NCI-H748 (cell line): ENCODE data around the gene FAM120C.

Experiments
- DNase-seq: peaks from one replicate; lab custom pipeline; 2025; ENCODE audit not compliant: unreplicated experiment; lab: John Stamatoyannopoulos, UW

The FAM120C gene, protein sequence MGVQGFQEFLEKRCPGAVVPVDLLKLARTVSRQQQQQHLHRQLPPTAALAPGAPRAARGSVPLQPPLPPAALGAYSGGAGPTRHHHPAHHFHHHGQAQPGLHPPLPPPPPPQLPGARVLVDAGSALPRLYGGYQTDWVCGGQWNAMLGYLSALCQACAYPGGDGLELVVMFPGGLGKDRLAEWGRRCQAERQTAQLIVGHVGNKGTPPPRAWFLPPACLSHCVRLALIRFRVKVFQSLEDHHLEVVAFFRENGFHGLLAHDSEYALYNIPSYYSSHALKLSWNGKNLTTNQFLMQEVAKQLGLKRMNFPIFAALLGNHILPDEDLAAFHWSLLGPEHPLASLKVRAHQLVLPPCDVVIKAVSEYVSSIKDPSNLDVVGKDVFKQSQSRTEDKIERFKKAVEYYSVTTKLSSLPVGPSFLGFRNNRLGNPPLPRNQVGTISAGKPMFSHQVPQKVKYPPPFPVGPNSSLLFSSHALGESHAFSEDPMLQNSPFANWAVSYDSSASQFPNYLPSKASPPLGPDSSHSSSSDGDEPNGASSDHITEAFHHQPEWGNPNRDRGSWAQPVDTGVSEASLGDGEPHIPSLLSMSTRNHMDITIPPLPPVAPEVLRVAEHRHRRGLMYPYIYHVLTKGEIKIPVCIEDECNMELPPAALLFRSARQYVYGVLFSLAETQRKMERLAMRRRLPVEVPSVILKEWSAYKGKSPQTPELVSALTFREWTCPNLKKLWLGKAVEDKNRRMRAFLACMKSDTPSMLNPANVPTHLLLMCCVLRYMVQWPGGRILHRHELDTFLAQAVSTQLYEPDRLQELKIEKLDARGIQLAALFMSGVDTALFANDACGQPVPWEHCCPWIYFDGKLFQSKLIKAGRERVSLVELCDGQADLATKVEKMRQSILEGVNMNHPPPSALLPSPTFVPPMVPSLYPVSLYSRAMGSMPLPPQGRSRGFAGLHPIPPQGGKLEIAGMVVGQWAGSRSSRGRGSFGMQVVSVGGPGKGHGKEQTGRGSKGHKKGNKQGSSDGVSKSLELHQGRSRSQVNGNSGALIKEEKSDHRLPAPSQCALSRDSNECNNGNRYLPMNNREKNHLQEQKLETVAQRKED

DNA sequence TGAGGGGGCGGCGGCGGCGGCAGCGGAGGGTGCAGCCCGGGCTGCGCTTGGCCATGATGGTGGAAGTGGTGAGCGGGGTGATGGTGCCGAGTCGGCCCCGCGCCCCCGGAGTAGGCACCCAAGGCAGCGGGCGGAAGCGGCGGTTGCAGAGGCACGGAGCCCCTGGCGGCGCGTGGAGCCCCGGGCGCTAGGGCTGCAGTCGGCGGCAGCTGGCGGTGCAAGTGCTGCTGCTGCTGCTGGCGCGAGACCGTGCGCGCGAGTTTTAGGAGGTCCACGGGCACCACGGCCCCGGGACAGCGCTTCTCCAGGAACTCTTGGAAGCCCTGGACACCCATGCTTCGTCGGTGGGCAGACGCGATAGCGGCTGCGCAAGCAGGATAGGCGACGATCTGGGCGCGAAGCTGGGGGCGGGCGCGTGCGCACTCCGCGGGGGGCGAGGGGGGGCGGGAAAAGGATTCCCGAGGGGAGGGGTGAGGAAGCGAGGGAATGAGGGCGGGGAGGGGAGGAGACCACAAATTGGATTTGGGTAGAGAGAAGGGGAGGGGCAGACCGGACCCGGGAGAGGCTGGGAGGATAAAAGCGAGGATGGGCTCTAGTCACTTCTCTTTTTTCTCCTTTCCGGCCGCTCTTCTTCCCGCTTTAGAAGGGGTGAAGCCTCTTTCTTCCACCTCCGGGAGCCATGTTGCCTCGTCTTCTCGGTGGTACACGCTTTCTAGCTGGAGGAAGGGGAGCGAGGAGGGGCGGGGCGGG lies at the start of gene FAM120C:
Gene FAM120C (minus strand): TSS at position 391 of the 750 bp plus-strand sequence. CDS start 56 bp downstream, at position 335.
- peak; percentile 87 for DNase-seq

DNA sequence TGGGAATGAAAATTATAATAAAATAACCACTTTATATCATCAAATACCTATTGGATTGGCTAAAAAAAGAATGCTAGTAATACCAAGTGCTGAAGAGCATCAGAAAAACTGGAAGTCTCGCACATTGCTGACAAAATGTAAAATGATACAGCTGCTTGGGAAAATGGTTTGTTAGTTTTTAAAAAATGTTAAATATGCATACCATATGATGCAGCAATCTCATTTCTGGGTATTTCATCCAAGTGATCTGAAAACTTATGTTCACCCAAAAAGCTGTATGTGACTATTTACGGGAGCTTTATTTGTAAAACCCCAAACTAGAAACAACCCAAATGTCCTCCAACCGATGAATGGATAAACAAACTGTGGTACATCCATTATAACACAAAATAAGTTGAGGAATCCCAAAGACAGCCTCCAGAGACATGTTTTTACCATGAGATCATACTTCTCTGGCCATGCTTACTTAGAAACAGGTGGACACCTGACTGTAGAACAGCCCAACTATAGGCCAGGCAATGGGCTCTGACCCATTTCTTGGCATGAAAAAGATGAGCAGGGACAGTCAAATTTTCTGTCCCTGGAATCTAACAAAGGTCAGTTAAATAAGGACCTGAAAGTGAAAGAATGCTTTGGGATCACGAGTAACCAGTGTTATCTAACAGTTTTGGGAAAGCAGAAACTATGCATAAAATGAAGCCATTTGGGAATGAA lies 47.5 kb upstream of the FAM120C start:
- DNase-seq, result no peak

- no peak for DNase-seq
Observed at GRCh38 chrX:54223581-54223980, 40.5 kb upstream of the FAM120C start.

GRCh38 chrX:54213603-54214002 lies 30.5 kb upstream of the FAM120C start:
- no peak for DNase-seq

DNA sequence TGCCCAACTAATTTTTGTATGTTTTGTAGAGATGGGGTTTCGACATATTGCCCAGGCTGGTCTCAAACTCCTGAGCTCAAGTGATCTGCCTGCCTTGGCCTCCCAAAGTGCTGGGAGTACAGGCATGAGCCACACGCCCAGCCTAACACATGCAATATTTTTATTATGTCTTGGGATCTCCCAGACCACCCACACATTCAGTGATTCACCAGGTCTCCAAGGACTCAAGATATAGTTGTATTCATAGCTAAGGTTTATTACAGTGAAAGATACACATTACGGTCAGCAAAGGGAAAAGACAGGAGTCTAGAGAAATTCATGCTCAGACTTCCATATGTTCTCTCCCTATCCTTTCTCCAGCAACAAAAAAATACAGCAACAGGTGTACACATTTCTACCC lies 25.5 kb upstream of the FAM120C start:
- no peak for DNase-seq

GRCh38 chrX:54198262-54198661 lies 15.2 kb upstream of the FAM120C start:
- no peak for DNase-seq

DNA sequence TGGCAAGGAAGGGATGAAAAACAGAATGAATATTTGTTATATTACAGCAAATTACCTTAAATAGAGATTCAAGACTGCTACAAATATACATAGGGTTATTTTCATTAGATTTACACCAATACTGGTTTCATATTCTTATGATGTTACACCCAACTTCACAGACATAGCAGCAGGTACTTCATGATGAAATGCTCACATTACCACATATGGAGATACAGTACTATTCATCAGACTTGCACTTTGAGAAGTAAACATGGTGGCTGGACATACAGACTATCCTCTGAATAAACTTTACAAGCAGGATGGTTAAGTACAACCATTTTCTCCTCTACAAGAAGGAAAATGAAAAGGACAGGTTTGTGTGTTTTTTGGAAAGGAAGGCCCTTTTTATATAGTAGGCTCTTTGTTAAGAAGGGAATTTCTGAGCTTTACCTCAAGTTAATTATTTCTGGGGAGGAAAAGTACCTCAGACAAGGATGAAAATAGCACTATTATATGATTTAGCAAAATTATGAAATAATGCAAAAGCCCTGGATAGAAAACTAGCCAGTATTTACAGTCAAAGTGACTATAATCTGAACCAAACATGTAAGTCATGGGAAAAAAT lies 12.0 kb upstream of the FAM120C start:
- no peak for DNase-seq

DNA sequence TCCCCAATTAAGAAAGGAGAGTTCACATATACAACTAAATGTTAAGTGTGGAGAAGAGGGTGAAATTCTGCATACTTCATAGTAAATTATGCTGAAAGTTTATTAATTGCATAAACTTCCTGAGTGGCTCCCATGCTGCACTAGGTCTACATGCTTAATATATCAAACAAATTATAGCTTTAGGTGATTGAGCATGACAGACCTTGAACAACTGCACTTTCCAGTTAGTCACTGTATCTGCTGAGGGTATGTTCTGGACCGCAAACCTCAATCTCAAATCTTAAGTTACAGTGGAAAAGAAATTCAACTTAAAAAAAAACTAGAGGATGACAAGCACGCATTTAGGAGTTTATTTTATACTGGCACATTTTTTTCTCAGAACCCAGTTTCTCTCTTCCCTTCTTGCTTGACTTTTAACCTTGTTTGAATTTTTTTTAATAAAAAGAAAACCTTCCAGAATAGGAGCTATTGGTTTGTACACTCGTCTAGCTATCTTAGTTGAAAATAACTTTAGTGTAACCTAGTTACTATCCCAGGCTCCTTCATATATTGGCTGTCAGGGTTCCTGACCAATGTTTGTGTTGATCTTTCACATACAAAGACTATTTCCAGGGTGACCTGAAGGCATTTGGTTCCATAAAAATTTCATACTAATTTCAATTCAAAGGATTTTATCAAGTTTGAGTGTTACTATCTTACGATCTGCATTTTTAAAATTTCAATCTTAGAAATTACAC lies 10.2 kb upstream of the FAM120C start:
- DNase-seq, result no peak

DNA sequence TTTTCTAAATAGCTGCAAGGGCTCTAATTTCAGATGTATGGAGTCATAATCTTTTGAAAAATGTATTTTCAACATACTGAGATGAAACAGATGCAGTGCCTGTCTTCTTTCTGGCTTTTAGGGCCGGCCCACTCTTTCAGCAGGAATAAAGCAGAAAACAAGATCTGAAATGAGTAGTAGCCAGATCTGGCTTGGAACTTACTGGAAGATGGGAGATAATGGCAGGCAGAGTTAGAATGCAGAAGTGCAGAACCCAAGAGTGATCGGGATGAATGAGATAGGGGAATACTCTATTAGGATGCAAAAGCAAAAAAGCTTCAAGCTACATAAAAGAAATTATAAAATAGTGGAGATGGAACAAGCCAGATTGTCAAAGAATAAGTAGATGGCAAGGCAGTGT lies 1.4 kb upstream of the FAM120C start:
- DNase-seq, result no peak

- peak; percentile 69 for DNase-seq
Observed at GRCh38 chrX:54182194-54182863, 725 bp downstream of the FAM120C start.

- no peak for DNase-seq
Observed at GRCh38 chrX:54181202-54181953, 1.7 kb downstream of the FAM120C start.

DNA sequence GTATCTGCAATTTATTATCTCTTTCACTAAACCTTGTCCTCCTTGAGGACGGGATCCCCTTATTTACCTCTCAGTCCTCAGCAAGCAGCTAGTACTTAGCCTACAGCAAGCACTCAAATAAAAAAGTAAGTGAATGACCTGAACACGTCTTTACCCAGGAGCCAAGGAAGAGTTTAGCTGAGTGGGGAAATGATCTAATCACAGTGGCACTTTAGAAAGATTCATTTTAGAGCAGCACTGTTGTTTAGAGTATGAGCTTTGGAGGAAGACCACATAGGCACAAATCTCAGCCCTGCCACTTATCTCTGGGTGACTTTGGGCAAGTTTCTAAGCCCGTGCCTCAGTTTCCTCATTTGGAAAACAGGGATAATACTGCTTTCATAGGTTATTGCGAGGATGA lies 2.7 kb downstream of the FAM120C start:
- no peak for DNase-seq

- no peak for DNase-seq
Observed at GRCh38 chrX:54178100-54178940, 4.7 kb downstream of the FAM120C start.

DNA sequence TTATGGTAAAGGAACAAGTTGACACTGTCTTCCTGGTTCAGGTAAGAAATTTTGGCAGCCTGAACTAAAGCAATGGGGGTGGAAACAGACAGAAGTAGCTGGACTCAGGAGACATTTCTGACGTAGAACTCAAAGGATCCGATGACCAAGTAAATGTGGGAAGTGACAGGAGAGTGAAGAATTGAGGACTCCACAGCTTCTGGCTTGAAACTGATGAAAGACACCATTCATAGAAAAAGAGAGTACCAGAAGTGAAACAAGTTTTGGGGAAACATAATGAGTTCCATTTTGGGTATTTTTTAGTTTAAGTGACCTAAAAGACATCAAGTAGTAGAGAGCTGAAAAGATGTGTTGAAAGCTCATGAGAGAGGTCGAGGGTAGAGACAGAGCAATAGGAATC lies 5.7 kb downstream of the FAM120C start:
- DNase-seq, result no peak

DNA sequence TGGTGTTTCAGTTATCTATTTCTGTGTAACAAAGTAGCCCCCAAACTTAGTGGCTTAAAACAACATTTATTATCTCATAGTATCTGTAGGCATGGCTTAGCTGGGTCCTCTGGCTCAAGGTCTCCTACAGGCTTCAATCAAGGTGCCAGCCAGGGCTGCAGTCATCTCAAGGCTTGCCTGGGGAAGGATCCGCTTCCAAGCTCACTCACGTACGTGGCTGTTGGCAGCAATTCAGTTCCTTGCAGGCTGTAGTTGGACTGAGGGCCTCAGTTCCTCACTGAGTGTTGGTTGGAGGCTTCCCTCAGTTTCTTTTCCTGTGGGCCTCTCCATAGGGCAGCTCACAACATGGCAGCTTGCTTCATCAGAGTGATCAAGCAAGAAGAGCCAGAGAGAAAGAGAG lies 9.3 kb downstream of the FAM120C start:
- no peak for DNase-seq

- no peak for DNase-seq
Observed at GRCh38 chrX:54172455-54172854, 10.6 kb downstream of the FAM120C start.
